HG03432 (cell line): Measurements from ENCODE around the gene PPARG.
"Not testable (repeated sequence)": the region's sequence is repeated elsewhere in the genome, so short reads cannot be mapped to it uniquely, and the experiment has no call there.

Experiments used
- ATAC-seq: cut with Tn5 transposase; IDR thresholded peaks from one replicate; pipeline ENCODE4 v1.9.1; 2021; ENCODE audit warnings: mild to moderate bottlenecking, moderate library complexity; ENCODE audit not compliant: unreplicated experiment

Gene PPARG

GRCh38 chr3:12472796-12473195 lies 183.9 kb downstream of the PPARG start:
- no peak for ATAC-seq

DNA sequence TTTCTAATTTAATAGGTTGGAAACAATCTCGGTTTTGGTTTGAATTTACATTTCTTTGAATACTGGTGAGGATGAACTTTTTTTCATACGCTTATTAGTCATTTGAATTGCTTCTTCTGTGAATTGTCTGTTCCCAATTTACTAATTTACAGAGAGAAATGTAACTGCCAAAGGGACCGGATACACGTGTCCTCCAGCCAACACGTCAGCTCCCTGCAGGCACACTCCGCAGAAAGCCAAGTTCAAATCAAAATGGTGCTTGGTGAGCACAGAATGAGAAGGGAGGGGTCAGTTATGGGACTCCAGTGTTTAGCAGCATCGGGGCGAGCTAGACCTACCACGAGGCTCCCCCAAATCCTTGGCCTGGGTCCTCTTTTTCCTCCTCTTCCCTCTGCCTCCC lies 184.6 kb downstream of the PPARG start:
- no peak for ATAC-seq

DNA sequence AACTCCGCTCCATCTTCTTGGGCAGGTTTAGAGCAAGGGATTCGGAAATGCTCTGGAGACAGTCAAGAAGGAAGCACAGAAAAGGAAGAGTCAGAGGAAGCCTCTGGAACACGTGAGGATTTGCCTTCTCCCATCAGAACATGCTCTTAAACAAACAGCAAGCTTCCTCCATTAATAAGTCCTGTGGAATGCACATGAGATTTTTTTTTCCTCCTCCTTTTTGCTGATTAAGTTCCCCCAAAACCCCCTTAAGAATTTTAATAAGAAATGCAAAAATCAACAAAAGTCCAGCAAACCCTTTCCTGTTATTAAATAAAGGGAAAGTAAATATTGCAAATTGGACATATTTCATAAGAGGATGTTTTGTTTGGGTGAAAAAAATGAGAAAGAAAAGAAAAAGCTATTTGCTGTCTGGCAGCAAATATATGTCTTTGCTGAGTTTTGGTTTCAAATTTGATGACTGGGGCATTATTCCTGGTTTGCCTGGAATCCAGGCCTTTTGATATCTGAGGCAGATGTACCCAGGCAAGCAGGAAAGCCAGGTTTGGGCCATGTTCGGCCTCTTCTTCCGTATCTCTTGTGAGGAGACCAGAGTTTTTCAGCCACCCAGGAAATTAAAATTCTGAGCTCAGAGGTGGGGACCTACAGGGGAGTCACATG lies 187.5 kb downstream of the PPARG start:
- ATAC-seq: no peak

- ATAC-seq: no peak
These were observed 188.4 kb downstream of the PPARG start for GRCh38 chr3:12477256-12477655.

- ATAC-seq: no peak
These were observed 189.5 kb downstream of the PPARG start for GRCh38 chr3:12478326-12478725.

DNA sequence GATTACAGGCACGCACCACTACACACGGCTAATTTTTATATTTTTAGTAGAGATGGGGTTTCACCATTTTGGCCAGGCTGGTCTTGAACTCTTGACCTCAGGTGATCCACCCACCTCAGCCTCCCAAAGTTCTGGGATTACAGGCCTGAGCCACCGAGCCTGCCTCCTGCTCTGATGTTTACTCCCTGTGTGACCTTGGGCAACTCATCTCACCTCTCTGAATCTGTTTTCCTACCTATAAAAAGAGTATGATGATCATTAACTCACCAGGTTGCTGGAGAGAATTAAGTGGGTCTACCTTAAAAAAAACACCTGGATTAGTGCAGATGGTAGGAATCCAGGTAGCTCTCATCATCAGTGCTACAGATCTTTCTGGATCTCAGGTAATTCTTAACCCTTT lies 190.3 kb downstream of the PPARG start:
- not testable (repeated sequence) for ATAC-seq

DNA sequence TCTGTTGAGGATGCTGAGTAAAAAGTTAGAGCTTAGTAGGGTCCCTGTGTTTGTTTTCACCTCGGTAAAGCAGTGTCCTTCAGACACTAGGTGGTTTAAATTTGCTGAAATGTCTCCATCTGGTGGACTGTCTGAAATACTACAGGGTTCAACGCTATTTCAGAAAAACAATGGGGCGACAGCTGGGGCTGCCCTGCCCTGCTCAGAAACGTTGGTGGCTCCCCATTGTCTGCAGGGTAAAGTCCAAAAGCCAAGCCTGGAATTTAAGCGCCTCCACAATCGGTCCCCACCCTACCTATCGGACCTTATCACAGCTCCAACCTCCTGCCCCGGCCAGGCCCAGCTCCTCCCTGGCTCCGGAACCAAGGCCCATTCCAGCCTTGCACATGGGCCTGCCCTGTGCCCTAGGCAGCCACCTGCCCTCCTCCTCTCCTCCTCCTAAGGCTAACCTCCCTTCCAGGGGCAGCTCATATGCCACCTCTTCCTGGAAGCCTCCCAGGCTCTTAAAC lies 191.1 kb downstream of the PPARG start:
- ATAC-seq: no peak

- ATAC-seq: no peak
These were observed 194.5 kb downstream of the PPARG start for GRCh38 chr3:12483410-12483809.

DNA sequence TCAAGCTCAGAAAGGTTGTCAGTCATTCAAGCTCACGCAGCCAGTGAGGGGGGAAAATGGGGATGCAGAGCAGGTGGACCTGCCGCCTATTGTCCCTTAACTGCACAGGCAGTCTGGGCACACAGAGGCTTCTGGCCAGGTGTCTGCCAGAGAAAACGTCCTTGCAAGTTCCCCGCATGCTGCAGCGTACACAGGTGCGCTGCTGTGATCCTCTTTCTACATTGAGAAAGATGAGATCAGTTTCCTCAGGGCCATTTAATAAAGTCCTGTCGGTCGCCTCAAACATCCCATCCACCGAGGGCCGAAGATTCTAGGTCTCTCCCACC lies 195.0 kb downstream of the PPARG start:
- ATAC-seq: no peak
